GM12873 (cell line): ENCODE measurements around the gene DCLK3.

Experiments
- CTCF ChIP-seq: IDR thresholded peaks from 2 replicates; pipeline ENCODE4 v1.5.1; 2012; ENCODE audit warnings: low read depth, mild to moderate bottlenecking, moderate library complexity, low read length, control low read depth; ENCODE audit not compliant: insufficient read depth; ENCODE audit errors: missing control alignments

The DCLK3 gene

GRCh38 chr3:36733162-36733696 is 31.1 kb downstream of the DCLK3 start:
- TF ChIP-seq CTCF: no peak

GRCh38 chr3:36730966-36731365 is 33.4 kb downstream of the DCLK3 start:
- TF ChIP-seq CTCF: no peak

GRCh38 chr3:36729204-36730056 is 34.9 kb downstream of the DCLK3 start:
- peak; percentile 60 for TF ChIP-seq CTCF

GRCh38 chr3:36714343-36715086 is 49.8 kb downstream of the DCLK3 start:
- TF ChIP-seq CTCF: no peak

- no peak for TF ChIP-seq CTCF
Measured at GRCh38 chr3:36713904-36714303, 50.4 kb downstream of the DCLK3 start.

GRCh38 chr3:36710606-36711005 is 53.7 kb downstream of the DCLK3 start:
- no peak for TF ChIP-seq CTCF

- TF ChIP-seq CTCF: no peak
Measured at GRCh38 chr3:36709826-36710365, 54.5 kb downstream of the DCLK3 start.
